HG03460 (cell line): ENCODE data around the gene GRM4.

ENCODE experiments used
- ATAC-seq: cut with Tn5 transposase; IDR thresholded peaks from one replicate; pipeline ENCODE4 v1.9.1; 2021; ENCODE audit not compliant: unreplicated experiment

Gene GRM4

DNA sequence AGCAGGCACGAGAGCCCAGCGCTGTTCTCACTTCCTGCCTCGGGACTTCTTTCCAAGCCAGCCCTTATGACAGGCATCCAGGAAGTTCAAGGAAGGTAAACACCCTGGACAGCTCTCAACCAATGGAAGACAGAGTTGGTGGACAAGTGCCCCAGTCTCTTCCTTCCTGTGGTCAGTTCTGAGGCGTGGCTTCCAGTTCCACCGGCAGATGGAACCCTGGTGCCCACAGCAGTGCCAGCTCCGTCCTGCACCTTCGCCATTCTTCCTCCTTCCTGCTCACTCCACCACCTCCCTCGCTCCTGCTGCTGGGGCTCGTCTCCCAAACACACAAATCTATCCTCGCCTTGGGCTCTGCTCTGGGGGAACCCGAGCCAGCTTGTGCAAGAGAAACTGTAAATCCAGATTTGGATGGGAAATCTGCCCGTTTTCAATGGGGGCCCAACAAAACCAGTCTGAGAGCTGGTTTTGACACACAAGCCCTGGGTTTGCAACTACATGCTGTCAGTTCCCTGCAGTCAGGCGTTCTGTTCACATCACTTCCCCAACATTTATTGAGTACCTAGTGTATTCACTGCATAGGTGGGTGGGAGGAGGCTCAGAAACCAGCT lies 162.7 kb downstream of the GRM4 start:
- ATAC-seq = no peak

DNA sequence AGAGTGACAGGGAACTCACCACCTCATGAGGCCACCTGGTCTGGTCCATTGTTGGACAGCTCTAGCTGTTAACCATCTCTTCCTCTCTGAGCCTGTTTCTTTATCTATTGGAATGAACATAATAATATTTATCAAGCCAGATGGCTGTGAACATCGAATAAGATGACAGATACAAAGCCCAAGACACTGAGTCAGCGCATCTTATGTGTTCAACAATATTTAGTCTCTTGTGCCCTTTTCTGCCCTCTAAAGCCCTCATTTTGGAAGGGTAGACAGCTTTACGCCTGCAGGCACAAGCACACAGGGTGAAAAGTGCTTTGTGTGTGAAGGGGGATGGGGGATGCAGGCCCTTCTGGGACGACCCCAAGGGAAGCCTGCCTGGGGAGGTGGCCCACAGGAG lies 164.0 kb downstream of the GRM4 start:
- ATAC-seq = no peak

DNA sequence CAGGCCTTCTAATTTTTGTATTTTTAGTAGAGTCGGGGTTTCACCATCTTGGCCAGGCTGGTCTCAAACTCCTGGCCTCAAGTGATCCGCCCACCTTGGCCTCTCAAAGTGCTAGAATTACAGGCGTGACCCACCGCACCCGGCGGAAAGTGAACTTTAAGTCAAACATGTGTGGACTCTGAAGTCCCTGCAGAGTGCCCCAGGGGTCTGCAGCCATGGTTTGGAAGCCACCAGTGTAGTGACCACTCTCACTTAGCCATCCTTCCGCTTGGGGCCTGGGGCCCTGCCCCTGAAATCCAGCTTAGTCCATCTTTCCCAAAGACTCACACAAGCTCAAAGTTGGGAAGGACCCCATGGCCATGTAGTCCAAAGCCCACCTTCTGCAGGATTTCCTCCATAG lies 164.5 kb downstream of the GRM4 start:
- ATAC-seq = no peak

DNA sequence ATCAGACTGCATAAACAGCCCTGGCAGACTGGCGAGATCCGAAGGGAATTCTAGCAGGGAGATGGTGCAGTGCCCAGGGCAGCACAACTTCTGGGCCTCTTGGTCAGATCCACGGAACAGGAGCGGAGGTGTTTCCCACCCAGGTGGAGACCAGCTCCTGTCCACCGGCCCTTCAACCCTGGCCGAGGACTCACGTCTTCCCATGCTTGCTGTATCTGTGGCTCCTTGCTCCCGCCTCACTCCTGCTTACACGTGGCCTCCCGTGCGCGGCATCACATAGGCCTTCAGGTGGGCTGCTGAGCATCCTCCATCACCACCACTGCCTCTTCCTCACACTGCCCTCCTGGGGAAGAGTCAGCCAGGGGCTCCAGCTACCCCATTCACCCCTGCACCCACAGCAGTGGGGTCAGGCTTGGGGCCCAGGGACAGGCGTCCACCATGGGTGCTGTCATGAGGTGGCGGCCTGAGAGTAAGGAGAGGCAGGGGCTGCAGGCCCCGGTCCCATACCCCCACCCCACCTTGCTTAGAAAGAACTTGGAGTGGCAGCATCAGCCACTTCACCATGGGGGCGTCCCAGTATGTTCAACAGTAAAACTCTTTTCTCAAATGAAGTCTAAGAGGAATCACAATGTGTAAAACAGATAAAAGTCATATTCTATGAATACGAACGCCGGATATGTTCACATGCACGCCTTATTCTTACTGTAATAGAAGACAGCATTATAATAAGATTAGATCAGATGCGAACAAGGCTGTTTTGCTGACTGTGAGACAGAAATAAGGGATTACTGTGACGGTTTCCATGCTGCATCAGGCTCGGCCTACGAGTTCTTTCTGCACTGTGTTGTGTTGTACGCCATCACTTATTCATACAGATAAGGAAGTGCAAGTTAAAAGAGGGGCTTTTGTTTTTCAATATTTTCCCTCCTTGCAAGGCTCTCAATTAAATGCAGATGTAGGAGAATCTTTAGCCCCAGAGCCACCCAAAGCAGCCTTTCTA lies 165.4 kb downstream of the GRM4 start:
- ATAC-seq = no peak

DNA sequence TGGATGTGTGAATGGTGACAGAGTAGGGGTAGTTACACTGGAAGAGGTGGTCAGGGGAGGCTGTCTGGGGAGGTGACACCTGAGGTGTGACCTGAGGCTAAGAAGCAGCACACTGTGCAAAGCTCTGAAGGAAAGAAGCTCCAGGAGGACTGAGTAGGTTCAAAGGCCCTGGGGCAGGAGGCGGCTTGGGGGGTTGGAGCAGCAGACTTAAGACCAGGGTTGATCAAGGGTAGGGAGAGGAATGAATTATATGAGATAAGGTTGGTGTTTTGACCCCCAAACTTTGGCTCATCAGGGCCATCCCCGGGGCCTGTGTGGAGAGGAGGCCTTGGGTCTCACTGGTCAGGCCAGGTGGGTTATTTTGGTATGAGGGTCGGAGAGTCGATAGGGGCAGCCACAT lies 166.1 kb downstream of the GRM4 start:
- no peak for ATAC-seq

DNA sequence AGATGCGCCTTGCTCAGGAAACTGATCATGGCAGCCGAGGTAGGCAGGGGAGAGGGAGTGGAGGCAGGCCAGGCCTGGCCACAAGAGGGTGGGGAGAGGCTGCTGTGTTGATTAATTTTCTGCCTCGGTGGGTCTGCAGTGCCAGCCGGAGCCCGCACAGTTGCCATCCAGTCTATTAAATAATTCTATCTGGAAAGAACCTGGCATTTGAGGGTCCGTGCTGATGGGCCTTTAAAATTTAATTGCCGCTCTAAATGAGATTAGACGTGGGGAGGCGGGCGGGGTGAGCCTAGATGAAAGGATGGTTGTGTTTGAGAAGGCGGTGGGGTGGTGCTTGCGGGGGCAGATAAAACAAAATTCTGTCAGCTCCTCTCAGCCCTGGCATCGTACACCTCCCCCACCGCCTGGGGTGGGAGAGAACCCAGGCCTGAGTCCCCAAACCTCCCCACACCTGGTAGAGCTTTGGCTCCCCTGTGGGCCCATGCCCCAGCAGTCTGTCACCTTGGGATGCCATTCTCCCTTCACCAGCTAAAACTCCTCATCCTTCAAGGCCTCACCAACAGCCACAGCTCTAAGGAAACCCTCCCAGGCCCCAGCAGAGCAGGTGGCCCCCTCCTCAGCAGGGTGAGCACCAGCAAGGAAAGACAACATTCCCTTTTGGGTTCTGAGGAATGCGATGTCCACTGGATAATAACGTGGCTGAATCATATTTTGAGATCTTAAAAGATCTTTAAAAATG lies 167.3 kb downstream of the GRM4 start:
- ATAC-seq = no peak

DNA sequence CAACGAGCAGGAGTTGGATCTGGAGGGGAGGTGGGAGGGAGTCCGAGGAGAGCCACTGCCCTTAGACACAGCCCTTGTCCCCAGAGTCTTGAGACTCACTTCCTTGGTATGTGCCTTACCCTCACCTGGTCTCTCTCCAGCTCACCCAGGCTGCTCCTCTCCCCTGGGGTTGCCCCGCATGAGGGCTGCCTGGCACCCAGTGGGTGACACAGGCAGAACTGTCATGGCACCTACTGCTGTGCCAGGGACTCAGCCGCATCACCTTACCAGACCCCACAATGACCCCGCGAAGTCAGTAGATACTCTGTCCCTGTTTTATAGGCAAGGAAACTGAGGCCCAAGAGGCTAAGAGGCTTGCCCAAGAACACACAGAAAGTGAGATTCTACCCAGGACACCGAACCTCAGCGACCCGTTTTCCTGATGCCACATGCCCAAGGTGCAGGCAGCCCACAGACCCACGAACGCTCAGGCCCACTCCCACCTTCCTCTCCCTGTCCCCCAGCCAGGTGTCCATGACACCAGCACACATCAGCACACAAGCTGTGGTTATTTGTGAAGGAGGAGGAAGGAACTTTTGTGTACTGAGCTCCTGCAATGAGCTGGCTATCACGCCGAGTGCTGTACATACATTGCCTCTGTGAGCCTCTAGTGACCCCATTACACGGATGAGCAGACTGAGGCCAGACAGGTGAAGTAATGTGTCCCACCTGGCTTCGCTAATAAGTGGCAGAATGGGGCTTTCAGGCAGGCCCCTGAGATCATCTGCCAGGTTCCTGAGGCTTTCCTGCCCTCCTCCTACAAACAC lies 168.1 kb downstream of the GRM4 start:
- ATAC-seq = no peak

DNA sequence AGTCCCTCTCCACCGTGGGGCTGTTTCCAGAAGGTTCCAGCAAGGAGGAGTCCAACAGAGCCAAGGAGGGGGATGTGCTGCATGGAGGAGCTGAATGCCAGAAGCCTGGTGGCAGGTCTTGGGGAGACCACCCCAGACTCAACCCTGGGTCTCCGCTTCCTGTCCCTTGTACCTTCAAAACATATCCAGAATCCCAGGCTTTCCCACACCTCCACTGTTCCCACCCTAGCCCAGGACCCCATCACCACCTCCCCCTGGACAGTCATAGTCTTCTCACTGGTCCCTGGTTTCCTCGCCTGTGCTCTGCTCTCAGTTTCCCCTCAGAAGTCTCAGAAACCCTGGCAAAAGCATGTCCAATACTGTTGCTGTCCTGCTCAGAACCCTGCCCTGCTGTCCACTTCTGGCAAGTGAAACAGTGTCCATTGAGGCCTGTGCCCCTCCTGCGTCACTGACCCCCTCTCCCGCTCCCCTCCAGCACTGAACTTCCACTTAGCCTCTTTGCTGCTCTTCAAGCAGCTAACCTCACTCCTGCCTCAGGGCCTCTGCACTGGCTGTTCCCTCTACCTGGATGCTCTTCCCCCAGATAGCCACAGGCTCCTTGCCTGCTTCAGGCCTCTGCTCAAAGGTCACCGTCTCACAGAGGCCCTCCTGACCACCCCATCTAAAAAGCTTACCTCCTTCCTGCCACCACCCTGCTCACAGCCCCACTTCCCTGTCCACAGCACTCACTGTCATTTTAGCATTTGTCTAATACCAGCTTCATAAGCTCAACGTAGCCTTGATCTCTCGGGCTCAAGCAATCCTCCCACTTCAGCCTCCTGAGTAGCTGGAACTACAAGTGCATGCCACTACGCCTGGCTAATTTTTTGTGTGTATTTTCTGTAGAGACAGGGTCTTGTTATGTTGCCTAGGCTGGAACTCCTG lies 169.2 kb downstream of the GRM4 start:
- ATAC-seq = no peak

DNA sequence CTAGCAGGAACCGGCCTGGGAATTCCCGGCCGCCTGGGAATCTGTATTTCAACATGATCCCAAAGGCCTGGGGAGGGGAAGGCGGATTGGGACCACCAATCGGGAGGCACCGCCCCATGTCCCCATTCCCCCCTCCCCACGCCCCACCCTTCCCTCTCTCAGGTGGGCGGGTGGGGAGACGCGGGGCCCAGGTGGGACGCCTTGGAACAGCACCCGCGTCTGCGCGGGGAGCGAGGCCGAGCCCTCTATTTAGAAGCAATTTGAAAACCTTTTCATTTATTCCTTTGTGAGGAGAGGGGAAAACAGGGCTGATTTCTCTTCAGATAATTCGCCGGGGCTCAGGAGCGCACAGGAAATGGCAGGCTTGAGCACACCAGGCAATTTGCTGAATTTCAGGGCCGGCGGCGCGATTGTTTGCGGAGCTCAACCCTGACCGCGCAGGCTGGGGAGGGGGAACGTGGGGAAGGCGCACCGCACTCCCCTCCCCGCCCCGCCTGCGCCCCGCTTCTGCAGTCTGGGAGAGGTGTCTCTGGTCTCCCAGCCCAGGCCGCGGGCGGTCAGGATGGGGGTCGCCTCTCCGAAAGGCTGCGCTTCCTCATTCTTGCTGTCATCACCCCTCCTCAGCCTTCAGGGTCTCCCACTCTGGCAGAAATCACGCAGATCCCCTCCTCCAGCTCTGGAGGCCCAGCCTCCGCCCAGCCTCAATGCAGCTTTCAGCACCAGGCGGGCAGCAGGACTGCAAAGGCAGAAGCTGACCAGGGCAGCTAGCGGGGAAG lies 170.0 kb downstream of the GRM4 start:
- no peak for ATAC-seq

DNA sequence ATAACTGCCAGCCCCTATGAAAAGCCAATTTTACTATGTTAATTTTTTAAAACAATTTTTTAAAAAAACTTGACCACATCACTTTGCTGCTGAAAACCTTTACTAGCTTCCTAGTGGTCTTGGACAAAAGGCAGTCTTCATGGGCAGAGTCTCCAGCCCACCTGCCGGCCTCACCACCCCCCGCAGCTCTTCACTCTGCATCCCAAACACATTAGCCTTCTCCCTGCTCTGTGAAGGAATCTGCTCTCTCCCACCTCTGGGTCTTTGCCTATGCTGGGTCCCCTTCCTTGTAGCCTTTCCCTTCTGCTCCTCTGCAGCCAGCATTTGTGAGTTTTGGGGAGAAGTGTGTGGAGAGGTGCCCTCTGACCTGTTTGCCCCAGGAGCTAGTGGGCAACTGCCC lies 171.4 kb downstream of the GRM4 start:
- no peak for ATAC-seq

DNA sequence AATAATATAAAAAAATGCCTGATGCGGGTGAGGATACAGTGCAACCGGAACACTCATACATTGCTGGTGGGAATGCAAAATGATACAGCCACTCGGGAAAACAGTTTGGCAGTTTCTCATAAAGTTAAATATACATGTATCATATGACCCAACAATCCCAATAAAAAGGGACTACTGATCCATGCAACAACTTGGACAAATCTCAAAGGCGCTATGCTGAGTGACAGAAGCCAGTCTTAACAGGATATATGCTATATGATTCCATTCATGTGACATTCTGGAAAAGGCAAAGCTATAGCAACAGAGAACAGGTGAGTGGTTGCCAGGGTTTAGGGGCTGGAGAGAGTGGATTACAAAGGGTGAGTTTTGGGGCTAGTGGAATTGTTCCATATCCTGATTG lies 171.9 kb downstream of the GRM4 start:
- no peak for ATAC-seq

DNA sequence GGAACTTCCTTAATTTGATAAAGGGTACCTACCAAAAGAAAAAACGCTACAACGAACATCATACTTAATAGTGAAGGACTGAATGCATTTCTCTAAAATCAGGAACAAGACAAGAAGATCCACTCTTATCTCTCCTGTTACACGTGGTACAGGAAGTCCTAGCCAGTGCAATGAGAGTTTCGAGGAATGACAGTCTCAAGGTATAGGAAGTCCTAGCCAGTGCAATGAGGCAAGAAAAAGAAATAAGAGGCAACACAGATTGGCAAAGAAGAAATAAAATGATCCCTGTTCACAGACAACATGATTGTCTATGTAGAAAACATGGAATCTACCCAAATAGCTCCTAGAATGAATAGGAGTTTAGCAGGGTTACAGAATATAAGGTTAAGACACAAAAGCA lies 174.3 kb downstream of the GRM4 start:
- ATAC-seq = no peak
